HG03558 (cell line): ENCODE data around the gene PEMT.
"Not testable (repeated sequence)": the region's sequence is repeated elsewhere in the genome, so short reads cannot be mapped to it uniquely, and the experiment has no call there.

Experiments
- ATAC-seq: cut with Tn5 transposase; IDR thresholded peaks from one replicate; pipeline ENCODE4 v1.9.1; 2021; ENCODE audit warnings: moderate number of reproducible peaks; ENCODE audit not compliant: unreplicated experiment; ENCODE audit errors: extremely low read depth

PEMT gene

GRCh38 chr17:17467016-17467415 lies 124.5 kb downstream of the PEMT start:
- ATAC-seq: no peak

GRCh38 chr17:17466511-17466910 lies 125.0 kb downstream of the PEMT start:
- no peak for ATAC-seq

- ATAC-seq: not testable (repeated sequence)
Measured at GRCh38 chr17:17465878-17466277, 125.6 kb downstream of the PEMT start.

GRCh38 chr17:17463821-17464220 lies 127.7 kb downstream of the PEMT start:
- no peak for ATAC-seq

- no peak for ATAC-seq
Measured at GRCh38 chr17:17462048-17462824, 129.3 kb downstream of the PEMT start.

GRCh38 chr17:17460038-17460437 lies 131.5 kb downstream of the PEMT start:
- no peak for ATAC-seq

- no peak for ATAC-seq
Measured at GRCh38 chr17:17457680-17458079, 133.8 kb downstream of the PEMT start.

- ATAC-seq: no peak
Measured at GRCh38 chr17:17456251-17456650, 135.3 kb downstream of the PEMT start.
